Measurements from ENCODE around the gene PCDHGB6.
A peak's percentile ranks its signal among the peaks of the same experiment; 100 is the strongest.
"Not testable (repeated sequence)": the region's sequence is repeated elsewhere in the genome, so short reads cannot be mapped to it uniquely, and the experiment has no call there.

PCDHGB6 gene

DNA sequence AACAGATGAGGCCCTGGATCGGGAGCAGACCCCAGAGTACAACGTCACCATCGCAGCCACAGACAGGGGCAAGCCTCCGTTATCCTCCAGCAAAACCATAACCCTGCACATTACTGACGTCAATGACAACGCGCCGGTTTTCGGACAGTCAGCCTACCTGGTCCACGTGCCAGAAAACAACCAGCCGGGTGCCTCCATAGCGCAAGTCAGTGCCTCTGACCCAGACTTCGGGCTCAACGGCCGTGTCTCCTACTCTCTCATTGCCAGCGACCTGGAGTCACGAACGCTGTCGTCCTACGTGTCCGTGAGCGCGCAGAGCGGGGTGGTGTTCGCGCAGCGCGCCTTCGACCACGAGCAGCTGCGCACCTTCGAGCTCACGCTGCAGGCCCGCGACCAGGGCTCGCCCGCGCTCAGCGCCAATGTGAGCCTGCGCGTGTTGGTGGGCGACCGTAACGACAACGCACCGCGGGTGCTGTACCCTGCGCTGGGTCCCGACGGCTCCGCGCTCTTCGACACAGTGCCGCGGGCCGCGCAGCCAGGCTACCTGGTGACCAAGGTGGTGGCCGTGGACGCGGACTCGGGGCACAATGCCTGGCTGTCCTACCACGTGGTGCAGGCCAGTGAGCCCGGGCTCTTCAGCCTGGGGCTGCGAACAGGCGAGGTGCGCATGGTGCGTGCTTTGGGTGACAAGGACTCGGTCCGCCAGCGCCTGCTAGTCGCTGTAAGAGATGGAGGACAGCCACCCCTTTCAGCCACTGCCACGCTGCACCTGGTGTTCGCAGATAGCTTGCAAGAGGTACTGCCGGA, 11.5 kb downstream of the PCDHGB6 start:
- no peak for DNase-seq

GRCh38 chr5:141420855-141421488, 13.2 kb downstream of the PCDHGB6 start, which contains the start of gene PCDHGA11:
PCDHGA11 (plus strand) TSS chr5:141421051; CDS start chr5:141421228, 177 bp downstream.
- DNase-seq = peak; percentile 65

DNA sequence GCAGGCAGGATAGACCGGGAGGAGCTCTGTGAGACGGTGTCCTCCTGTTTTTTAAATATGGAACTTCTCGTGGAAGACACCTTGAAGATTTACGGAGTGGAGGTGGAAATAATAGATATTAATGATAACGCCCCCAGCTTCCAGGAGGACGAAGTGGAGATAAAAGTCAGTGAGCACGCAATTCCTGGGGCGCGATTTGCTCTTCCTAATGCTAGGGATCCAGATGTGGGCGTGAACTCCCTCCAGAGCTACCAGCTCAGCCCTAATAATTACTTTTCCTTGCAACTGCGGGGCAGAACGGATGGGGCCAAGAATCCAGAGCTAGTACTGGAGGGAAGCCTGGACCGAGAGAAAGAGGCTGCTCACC, 13.7 kb downstream of the PCDHGB6 start:
- DNase-seq = peak; percentile 18

GRCh38 chr5:141422742-141423291, 15.0 kb downstream of the PCDHGB6 start:
- DNase-seq = no peak

DNA sequence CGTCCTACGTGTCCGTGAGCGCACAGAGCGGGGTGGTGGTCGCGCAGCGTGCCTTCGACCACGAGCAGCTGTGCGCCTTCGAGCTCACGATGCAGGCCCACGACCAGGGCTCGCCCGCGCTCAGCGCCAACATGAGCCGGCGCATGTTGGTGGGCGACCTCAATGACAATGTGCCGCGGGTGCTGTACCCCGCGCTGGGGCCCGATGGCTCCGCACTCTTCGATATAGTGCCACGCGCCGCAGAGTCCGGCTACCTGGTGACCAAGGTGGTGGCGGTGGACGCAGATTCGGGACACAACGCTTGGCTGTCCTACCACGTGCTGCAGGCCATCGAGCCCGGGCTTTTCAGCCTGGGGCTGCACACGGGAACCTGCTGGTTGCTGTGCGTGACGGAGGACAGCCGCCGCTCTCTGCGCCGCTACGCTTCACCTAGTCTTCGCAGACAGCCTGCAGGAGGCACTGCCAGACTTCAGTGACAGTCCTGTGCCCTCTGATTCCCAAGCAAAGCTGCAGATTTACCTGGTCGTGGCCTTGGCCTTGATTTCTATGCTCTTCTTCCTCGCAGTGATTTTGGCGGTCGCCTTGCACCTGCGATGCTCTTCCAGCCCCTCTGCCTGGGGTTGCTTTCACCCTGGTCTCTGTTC, 20.1 kb downstream of the PCDHGB6 start:
- DNase-seq = no peak

DNA sequence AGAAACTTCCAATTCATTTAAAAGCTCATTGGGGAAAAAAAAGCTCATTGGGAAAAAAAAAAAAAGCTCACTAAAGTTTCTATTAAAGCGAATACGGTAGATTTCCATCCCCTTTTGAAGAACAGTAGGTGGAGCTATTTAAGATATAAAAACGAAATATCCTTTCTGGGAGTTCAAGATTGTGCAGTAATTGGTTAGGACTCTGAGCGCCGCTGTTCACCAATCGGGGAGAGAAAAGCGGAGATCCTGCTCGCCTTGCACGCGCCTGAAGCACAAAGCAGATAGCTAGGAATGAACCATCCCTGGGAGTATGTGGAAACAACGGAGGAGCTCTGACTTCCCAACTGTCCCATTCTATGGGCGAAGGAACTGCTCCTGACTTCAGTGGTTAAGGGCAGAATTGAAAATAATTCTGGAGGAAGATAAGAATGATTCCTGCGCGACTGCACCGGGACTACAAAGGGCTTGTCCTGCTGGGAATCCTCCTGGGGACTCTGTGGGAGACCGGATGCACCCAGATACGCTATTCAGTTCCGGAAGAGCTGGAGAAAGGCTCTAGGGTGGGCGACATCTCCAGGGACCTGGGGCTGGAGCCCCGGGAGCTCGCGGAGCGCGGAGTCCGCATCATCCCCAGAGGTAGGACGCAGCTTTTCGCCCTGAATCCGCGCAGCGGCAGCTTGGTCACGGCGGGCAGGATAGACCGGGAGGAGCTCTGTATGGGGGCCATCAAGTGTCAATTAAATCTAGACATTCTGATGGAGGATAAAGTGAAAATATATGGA, 22.7 kb downstream of the PCDHGB6 start, which contains the start of gene PCDHGA12:
PCDHGA12 (plus strand) TSS at position 176 of the 782 bp plus-strand sequence; CDS start at position 429, 253 bp downstream.
- DNase-seq = peak; percentile 76

DNA sequence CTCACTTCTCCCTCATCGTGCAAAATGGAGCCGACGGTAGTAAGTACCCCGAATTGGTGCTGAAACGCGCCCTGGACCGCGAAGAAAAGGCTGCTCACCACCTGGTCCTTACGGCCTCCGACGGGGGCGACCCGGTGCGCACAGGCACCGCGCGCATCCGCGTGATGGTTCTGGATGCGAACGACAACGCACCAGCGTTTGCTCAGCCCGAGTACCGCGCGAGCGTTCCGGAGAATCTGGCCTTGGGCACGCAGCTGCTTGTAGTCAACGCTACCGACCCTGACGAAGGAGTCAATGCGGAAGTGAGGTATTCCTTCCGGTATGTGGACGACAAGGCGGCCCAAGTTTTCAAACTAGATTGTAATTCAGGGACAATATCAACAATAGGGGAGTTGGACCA, 23.5 kb downstream of the PCDHGB6 start:
- DNase-seq = no peak

- not testable (repeated sequence) for DNase-seq
Observed at GRCh38 chr5:141432308-141432707, 24.5 kb downstream of the PCDHGB6 start.

DNA sequence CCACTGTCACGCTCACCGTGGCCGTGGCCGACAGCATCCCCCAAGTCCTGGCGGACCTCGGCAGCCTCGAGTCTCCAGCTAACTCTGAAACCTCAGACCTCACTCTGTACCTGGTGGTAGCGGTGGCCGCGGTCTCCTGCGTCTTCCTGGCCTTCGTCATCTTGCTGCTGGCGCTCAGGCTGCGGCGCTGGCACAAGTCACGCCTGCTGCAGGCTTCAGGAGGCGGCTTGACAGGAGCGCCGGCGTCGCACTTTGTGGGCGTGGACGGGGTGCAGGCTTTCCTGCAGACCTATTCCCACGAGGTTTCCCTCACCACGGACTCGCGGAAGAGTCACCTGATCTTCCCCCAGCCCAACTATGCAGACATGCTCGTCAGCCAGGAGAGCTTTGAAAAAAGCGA, 24.9 kb downstream of the PCDHGB6 start:
- DNase-seq = not testable (repeated sequence)

- DNase-seq = peak; percentile 17
Observed at GRCh38 chr5:141434006-141434405, 26.2 kb downstream of the PCDHGB6 start.

GRCh38 chr5:141437221-141437620, 29.4 kb downstream of the PCDHGB6 start:
- DNase-seq = peak; percentile 45

- no peak for DNase-seq
Observed at GRCh38 chr5:141439411-141440141, 31.8 kb downstream of the PCDHGB6 start.

- no peak for DNase-seq
Observed at GRCh38 chr5:141440341-141440740, 32.5 kb downstream of the PCDHGB6 start.

DNA sequence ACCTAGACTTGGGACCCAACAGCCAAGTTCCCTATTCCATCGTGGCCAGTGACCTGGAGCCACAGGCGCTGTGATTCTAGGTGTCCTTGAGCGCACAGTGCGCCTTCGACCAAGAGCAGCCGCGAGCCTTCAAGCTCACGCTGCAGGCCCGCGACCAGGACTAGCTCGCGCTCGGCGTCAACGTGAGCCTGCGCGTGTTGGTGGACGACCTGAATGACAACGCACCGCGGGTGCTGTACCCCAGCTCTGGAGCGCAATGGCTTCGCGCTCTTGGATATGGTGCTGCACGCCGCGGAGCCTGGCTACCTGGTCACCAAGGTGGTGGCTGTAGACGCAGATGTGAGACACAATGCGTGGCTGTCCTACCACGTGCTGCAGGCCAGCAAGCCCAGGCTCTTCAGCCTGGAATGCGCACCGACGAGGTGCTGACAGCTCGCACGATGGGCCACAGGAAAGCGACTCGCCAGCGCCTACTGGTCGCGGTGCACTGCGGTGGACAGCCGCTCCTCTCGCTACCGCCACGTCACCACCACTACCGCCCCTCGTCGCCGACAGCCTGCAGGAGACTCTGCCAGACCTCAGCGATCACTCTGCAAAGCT, 33.9 kb downstream of the PCDHGB6 start:
- no peak for DNase-seq

All from EL (cell line).